Fibroblast of skin of scalp (primary cell): ENCODE data around the gene HELB.
"Not testable (repeated sequence)": the region's sequence is repeated elsewhere in the genome, so short reads cannot be mapped to it uniquely, and the experiment has no call there.

Experiments
- DNase-seq: peaks from one replicate; pipeline ENCODE4 v3.0.0-alpha.2; 2013

HELB gene

DNA sequence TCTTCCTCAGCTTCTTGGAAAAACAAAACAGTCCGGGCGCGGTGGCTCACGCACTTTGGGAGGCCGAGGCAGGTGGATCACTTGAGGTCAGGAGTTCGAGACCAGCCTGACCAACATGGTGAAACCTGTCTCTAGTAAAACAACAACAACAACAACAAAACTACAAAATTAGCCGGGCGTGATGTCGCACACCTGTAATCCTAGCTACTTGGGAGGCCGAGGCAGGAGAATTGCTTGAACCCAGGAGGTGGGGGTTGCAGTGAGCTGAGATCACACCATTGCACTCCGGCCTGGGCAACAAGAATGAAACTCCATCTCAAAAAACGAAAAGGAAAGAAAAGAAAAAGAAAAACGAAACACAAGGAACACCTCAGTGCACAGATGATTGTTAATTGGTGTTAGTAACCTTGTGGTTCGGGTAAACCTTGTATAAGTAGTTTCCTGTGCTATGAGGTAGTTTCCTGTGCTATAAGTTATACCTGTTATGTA, 1.1 kb downstream of the HELB start:
- DNase-seq, result not testable (repeated sequence)

DNA sequence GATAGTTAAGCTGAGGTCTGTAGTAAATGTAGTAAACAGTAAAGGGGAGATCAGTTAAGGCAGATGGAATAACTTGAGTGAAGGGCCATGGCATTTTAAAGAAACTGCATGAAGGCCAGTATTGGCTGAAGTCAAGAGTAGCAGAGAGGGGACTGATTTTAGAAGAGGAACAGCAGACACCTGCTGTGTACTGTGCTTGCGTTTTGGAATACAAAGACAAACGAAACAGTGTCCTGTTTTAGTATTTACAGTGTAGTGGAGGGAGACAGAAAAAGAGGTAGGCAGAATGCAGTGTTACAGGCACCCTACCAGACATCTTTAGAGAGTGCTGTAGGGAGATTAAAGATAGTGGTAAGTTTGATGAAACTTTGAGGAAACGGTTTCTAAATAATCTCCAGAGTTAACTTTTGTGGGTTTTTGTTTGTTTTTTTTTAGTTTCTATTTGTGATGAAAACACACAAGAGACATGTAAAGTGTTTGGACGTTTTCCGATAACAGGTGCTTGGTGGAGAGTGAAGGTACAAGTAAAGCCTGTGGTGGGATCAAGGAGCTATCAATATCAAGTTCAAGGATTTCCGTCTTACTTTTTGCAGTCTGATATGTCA, 2.1 kb downstream of the HELB start:
- no peak for DNase-seq

DNA sequence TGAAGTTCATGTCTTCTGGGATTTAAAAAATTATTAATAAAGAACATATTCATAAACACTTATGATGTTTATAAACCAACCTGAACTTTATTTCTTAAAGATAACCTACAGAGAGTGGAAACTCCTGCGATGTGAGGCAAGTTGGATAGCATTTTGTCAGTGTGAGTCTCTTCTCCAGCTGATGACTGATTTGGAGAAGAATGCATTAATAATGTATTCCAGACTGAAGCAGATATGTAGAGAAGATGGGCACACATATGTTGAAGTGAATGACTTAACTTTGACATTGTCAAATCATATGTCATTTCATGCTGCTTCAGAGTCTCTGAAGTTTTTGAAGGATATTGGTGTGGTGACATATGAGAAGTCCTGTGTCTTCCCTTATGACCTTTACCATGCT, 7.3 kb downstream of the HELB start:
- DNase-seq, result peak; percentile 12

DNA sequence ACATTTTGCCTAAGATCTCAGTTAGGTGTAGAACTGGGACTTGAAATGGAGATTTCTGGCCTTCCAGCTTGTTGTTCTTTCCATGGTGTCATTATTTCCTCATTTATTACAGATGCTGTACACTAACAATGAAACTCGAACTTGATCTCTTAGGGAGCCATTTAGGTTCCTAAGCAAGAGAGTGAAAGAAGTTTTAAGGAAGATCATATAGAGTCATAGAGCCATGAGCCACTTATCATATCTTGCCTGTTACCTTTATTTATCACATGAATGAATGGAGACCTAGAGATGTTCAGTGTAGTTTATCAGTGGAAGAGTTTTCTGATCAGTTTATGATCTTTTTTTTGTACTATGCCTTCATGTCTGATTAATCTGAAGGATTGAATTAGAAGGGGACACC, 9.9 kb downstream of the HELB start:
- no peak for DNase-seq

DNA sequence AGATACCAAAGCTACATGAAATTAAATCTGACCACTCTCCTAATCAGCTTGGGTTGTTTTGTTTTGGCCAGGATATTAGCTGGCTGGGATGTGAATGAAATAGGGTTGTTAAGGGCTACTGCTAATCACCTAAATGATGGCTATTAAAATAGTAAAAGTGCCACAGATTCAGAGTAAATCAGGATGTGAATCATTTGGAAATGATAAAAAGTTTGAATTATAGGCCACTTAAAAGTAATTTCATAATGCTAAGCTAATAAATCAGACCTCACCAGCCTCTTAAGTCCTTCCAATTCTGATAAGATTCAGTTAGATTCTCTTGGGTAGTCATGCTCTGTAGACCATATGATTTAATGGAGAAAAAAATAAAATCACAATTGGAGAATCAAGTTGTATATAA, 12.0 kb downstream of the HELB start:
- no peak for DNase-seq

DNA sequence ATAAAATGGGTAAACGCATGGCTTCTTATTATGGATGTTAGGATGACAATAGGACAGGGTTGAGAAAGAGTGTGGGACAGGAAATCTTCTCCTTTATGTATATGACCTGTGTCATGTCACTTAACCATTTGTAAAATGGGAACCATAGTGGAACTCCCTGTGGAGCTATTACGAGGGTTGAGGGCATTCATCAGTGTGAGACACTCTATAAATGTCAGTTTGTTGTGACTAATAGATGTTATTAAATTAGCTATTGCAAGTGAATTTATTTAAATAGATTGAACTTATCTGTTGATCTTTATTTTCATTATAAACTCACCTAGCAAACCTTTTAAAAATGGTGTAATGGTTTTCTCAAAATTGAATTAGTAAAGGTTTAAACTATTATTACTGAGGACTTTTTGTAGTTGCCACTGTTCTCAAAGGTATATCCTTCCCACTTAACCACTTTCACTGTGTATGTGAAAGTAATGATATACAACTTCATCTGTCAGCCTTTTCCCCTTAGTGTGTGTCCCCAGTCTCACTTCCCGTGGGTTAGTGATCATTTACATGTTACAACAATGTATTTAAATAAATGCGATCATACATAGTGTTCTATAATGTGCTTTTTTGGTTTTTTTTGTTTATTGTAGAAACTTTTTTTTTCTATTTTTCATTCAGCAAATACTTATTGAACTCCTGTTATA, 17.1 kb downstream of the HELB start:
- DNase-seq, result no peak

DNA sequence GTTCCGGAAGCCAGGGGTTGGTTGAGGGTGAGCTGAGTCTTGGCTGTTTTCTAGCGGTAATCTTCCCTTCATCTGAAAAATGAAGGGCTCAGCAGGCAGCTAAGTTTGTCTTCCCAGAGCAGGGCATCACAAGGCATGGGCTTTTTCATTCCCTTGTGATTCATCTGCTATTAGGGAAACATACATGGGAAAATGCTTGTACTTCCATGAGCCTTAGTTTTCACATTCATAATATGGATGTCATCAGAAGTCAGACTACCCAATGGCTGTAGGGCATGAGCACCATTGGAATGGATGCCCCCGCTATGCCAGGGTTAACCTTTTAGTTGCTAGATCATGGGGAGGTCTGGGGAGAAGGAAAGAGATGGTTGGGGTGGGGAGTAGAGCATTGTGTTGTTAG, 18.7 kb downstream of the HELB start:
- no peak for DNase-seq

DNA sequence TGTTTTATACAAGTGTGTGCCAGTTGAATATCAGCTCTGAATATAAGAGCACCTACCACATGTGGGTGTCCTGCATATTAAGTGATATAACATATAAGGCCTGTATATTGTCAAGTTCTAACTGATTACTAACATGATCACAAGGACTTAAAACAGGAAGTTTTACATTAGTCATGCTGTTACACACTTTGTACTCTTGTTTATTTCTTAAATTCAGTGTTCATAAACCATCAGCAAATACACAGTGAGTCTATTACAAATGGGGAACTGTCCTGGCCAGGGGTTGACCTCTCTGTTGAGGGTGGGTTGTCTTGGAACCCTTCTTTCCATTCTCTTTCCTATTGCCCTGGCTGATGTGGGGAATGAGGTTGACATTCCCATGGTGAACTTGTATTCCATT, 19.1 kb downstream of the HELB start:
- DNase-seq, result no peak

DNA sequence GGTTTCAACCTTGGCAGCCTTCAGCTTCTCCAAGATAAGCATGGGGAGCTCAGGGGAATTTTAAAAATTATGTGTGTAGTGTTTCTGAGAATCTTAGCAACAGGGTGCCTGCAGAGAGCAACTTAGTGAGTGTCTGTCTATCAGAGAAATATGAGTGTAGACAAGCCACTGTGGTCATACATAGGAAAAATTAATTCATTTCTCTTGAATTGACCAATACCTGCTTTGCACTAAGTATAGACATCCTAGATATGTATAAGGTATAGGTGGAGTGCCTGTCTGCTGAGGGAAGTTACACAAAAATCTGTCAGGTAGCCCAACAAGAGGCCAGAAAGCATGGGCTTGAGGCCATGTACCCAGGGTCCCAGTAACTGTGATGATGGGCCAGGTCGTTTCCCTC, 20.7 kb downstream of the HELB start:
- no peak for DNase-seq

DNA sequence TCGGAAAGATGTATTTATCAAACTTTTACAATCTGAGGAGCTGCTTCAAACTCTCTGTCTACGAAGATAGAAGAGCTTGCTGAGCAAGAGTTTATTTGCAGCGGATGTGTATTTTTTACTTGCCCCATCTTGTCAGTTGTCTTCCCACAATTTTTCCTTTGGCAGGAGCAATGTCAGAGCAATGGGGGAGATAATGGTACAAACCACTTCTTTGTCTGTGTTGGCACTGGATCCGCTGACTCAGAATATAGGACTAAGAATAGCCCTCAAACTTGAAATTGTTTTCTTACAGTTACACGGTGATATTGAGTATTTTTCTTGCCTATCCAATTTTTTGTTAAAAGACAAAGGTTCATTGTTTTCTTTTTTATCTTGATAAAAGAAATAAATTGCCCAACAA, 27.6 kb downstream of the HELB start:
- peak; percentile 22 for DNase-seq

DNA sequence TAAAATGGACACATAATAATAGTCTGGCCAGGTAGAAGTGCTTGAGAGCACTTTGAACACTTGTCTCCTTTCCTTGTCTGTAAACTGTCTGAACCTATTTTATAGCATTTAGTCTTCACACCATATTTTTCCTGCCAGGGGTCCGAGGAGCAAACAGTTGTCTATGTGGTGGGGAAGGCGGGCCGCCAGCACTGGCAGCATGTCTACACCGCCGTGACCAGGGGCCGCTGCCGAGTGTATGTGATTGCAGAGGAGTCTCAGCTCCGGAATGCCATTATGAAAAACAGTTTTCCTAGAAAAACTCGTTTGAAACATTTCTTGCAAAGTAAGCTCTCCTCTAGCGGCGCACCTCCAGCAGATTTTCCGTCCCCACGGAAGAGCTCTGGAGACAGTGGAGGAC, 28.7 kb downstream of the HELB start:
- no peak for DNase-seq

DNA sequence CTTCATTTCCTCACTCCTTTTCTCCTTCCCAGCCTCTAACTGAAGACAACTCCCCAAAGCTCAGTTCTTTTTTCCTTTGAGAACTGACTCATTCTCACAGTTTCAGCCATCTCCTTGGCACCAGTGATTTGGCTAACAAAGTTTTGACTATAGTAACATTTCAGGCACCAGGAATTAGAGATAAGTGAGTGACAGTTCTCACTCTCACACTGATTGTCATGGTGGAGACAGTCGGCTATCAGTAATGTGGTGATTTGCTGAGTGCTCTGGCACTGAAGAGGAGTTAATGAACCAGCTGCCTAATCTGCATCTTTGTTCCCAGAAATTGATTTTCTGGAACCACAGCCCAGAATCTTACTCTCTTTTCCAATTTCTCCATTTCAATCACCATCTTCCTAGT, 29.5 kb downstream of the HELB start:
- no peak for DNase-seq

DNA sequence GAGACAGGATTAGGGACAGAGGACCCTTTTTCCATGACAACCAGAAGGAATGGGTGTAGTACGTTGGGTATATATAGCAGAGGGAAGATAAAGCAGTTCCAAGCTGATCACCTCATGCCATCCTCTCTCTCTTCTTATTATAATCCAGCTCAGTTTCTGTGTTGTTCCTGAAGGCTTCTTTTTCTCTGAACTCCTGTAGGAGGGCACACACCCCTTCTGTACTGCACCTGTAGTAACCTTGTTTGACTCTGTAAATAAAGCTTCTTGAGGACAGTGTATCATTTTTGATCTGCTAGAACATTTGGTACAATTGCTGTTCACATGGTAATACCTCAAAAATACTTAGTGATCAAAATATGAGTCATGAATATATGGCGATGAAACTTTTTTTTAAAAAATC, 33.5 kb downstream of the HELB start:
- DNase-seq, result no peak

DNA sequence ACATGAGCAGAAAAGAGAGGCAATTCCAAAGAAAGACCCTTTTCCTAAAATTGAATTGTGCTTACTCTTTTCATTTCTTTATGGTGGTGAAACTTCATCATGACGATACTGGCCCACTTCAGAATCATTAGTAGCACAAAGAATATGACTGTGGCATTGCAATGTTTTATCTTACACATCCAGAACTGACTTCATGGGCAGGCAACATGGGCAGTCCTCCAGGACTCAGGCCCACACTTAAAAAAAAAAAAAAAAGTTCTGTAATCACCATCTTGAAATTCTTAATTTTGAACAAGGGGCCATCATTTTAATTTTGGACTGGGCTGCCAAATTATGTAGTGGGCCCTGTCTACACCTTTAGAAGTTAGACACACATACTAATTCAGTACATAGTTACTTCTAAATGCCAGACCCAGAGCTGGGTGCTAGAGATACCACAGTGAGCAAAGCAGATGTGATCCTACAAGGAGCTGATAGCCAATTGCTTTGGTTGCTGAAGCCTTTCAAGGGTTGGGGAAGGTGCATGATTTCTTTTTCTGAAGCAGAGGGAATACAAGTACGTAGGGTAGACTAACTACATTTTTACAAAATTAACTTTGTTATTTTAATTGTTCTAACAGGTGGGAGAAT, 35.2 kb downstream of the HELB start:
- DNase-seq, result no peak

DNA sequence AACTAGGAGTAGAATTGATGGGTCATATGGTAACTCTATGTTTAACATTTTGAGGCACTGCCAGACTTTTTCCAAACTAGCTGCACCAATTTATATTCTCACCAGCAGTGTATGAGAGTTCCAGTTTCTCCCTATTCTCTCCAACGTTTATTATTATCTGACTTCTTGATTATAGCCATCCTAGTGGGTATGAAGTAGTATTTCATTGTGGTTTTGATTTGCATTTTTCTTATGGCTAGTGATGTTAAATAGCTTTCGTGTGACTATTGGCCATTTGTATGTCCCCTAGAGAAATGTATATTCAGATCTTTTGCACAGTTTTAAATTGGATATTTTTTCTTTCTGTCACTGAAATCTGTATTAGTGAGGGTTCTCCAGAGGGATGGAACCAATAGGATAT, 37.8 kb downstream of the HELB start:
- peak; percentile 25 for DNase-seq

DNA sequence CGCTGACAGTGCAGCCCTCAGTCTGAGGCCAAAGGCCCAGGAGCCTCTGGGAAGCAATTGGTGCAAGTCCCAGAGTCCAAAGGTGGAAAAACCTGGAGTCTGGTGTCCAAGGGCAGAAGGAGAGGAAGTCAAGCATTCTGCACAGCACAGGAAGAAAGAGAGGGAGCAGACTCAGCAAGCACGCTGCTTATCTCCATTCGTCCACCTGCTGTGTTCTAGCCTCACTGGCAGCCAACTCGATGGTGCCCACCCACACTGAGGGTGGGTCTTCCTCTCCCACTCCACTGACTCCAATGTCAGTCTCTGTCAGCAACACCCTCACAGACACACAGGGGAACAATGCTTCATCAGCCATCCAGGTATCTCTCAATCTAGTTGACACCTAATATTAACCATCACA, 38.8 kb downstream of the HELB start:
- DNase-seq, result no peak

DNA sequence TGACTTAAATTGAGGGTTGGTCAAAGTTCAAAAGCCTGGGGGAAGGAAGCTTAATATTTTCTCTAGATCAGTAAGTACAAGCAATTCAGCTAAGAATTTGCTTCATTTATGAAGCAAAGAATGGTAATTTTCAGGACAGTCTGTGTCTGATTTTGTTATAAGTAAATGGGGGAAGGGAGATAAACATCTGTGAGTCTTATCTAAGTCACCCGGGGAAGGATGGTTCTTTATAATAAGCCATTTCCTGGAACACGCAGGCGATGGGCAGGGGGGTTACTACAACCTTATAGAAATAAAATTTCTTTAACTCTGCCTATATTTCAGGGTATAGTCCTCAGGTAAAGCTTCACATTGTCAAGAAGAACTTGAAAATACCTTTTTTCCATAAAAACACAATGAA, 42.9 kb downstream of the HELB start:
- DNase-seq, result no peak

DNA sequence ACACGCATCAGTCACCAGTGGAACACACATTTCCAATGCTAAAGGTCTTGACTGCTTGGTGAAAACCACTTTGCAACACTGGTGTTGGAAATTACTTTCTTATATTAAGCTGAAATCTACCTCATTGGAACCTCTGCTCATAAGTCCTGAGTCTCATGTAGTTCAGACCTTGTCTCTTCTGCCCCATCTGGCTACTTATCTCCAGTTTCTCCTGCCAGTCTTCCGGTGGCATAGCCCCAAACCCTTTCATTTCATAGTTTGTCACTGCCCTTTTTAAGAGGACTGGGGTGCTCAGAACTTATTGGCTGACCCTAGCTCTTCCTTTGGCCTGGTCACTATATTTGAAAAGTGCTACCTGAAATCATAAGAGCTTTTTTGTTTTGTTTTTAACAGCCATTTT, 43.7 kb downstream of the HELB start:
- no peak for DNase-seq

DNA sequence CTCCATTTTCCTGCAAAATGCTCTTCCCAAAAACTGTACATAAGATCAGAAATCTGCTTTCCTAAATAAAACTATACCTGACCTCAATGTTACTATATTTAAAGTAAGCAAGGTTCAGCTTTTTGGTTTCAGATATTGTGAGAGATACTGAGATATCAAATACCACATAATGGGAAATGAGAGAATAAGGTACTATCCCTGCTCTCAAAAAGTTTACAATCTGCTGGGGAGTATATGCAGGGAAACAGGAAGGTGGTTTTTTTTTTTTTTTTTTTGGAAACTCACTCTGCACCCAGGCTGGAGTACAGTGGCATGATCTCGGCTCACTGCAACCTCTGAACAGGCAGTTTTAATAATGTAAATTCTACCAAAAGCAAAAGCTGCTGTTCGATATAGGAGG, 49.0 kb downstream of the HELB start:
- DNase-seq, result no peak

DNA sequence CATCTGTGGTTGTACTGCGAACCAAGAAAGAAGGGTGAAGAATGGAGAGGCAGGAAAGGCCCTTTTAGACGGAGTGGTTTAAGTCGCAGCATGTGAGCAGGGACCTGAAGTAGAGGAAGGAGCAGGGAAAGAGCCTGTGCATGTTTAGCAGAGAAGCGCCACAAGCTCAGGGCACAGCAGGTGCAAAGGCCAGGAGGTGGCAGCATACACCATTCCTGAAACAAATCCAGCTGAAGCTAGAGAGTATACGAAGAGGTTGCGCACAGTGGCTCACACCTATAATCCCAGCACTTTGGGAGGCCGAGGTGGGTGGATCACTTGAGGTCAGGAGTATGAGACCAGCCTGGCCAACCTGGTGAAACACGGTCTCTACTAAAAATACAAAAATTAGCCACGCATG, 49.9 kb downstream of the HELB start:
- peak; percentile 34 for DNase-seq

DNA sequence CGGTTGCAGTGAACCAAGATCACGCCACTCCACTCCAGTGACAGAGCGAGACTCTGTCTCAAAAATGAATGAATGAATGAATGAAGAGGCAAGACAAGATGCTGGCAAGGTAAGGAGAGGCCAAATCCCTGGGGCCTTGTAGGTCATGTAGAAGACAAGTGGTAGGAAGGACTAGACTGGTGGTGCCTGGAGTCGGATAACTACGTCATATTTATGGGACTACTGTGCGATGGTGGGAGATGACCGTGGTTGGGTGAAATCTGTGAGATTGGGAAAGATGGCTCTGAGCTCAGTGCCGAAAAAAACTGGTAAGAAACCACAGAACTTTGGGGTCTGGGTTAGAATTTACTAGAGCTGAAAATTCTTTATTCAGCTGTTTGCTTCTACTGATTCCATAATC, 50.6 kb downstream of the HELB start:
- DNase-seq, result no peak

DNA sequence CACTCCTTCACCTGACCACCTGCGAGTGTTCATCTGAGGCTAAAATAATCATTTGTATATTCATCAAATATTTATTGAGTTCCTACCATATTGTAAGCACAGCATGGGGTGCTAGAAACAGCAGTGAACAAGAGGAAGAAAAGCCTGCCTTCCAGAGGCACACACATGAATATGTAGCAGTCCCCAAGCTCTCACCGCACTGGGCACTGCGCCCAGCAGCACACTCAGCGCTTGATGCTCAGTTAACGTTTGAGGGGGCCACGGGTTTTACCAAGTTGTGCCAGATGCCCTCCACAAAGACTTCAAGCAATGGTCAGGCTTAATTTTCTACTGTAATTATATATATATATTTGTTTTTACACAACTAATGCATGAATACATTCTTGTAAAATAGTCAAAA, 52.0 kb downstream of the HELB start:
- peak; percentile 26 for DNase-seq

DNA sequence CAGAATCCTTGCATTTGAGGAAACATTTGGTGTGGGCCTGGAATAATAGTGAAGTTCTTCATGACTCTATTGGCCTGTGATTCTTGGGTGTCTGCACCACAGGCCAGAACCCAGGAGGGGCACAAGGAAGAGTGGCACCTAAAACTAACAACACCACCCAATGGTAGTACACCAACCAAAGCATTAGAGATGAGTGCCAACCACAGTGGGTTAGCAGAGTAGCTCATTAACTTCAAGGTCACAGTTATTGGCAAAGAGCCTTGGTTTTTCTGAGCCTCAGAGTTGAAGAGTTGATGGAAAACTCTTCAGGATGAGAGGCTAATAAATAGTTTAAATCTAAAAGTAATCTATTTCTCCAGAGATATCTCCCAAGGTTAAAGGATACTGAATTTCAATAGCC, 57.0 kb downstream of the HELB start:
- no peak for DNase-seq

DNA sequence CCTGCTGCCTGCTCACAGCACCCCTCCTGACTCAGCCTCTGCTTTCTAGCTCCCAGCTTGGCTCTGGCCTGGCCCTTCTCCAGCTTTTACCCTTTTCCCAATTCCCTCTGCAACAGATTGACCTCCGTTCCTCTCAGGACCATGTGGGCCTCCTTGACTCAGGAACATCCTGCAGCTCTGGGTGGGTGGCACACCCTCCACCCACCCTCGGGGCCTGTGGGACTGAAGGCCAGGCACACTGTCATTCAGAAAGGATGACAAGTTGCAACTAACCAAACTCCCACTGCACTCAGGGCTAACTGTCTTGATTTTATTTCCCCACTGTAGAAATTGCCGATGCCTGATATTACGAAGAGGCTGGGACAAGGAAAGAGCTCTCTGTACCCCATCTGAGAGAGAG, 59.4 kb downstream of the HELB start:
- DNase-seq, result no peak
